ENCODE measurements around the gene PRKCH. TPM values are rescaled to one million over a fixed set of nuclear protein-coding genes. Genes with fewer than 3 reads are reported as not detected.

PRKCH gene
- total and polyA plus RNA-seq, 2 of the 13 experiments (the other 11 are each of a cell fraction or from before 2014, with no cell fraction given): 0.48 to 1.3 TPM

GRCh38 chr14:61526405-61527312 lies 205.3 kb downstream of the PRKCH start (continued):
- peak; percentile 54; the same call in 1 of the 2 replicates for TF ChIP-seq FOXO1 (CRISPR knock-in tag; IDR thresholded peaks at IDR 0.05)
- TF ChIP-seq KLF11 (CRISPR knock-in tag; IDR thresholded peaks at IDR 0.05): no peak
- TF ChIP-seq JUNB (CRISPR knock-in tag; IDR thresholded peaks at IDR 0.05; ENCODE audit: borderline replicate concordance): no peak
- TF ChIP-seq ZBTB40 (IDR thresholded peaks at IDR 0.05): peak; percentile 40; the same call in 1 of the 2 replicates
- peak; percentile 90 for TF ChIP-seq ZBTB40 (CRISPR knock-in tag; IDR thresholded peaks at IDR 0.05)
- TF ChIP-seq ARNT (IDR thresholded peaks at IDR 0.05): no peak
- no peak for TF ChIP-seq POLR2AphosphoS5 (IDR thresholded peaks at IDR 0.05; ENCODE audit: low read depth, low read length)
- peak; percentile 45; the same call in 1 of the 2 replicates for TF ChIP-seq ZSCAN21 (CRISPR knock-in tag; IDR thresholded peaks at IDR 0.05; ENCODE audit: borderline replicate concordance)
- peak; percentile 47; the same call in 1 of the 2 replicates for TF ChIP-seq KDM6A (CRISPR knock-in tag; IDR thresholded peaks at IDR 0.05; ENCODE audit: low read depth)
- TF ChIP-seq MIXL1 (CRISPR knock-in tag; IDR thresholded peaks at IDR 0.05): peak; percentile 72; the same call in 1 of the 2 replicates
- no peak for TF ChIP-seq ZNF775 (CRISPR knock-in tag; IDR thresholded peaks at IDR 0.05; ENCODE audit: borderline replicate concordance)
- peak; percentile 88 for TF ChIP-seq NCOA2 (CRISPR knock-in tag; IDR thresholded peaks at IDR 0.05)
- no peak for TF ChIP-seq ZBTB39 (CRISPR knock-in tag; IDR thresholded peaks at IDR 0.05)
- TF ChIP-seq SSRP1 (CRISPR knock-in tag; IDR thresholded peaks at IDR 0.05): peak; percentile 66; the same call in 1 of the 2 replicates
- no peak for TF ChIP-seq HNRNPUL1 (IDR thresholded peaks at IDR 0.05; ENCODE audit: low read depth, low read length)
- peak; percentile 56; the same call in 1 of the 2 replicates for TF ChIP-seq SAP130 (CRISPR knock-in tag; IDR thresholded peaks at IDR 0.05; ENCODE audit: low read depth)
- peak; percentile 39; the same call in 1 of the 2 replicates for TF ChIP-seq HMG20A (CRISPR knock-in tag; IDR thresholded peaks at IDR 0.05; ENCODE audit: borderline replicate concordance)
